K562 (cell line): Measurements from ENCODE around the gene DPP8. TPM values are rescaled to one million over a fixed set of nuclear protein-coding genes. Genes with fewer than 3 reads are reported as not detected.

Experiments used
- ARNT ChIP-seq, 2 experiments: fragments of 450-650 bp; IDR thresholded peaks; 2 replicates each; pipeline ENCODE4 v1.6.1; 2016; ENCODE audit warnings: mild to moderate bottlenecking in 1 of 2
- ASH1L ChIP-seq: fragments of 450-650 bp; IDR thresholded peaks from 2 replicates; pipeline ENCODE4 v1.6.1; 2018; ENCODE audit warnings: borderline replicate concordance, mild to moderate bottlenecking, low read depth; ENCODE audit not compliant: partially characterized antibody
- ATF3 ChIP-seq, 2 experiments: fragments of 450-650 bp in 1 of 2; sonication (generic) in 1 of 2; formaldehyde crosslinking in 1 of 2; IDR thresholded peaks in 1 of 2; conservative IDR thresholded peaks in 1 of 2; 2 replicates each; pipeline versions ENCODE4 v1.6.1 to v1.8.1; 2016 to 2023; ENCODE audit warnings: mild to moderate bottlenecking in 2 of 2, moderate library complexity in 2 of 2, inconsistent platforms in 1 of 2, missing genetic modification reagents in 1 of 2
- CXXC5 ChIP-seq: fragments of 250-450 bp; sonication (Bioruptor Pico); IDR thresholded peaks from 2 replicates; pipeline ENCODE4 v1.8.0; 2022; ENCODE audit warnings: inconsistent platforms, mild to moderate bottlenecking, moderate library complexity
- IRF9 ChIP-seq: fragments of 450-650 bp; IDR thresholded peaks from 2 replicates; pipeline ENCODE4 v1.6.1; 2016; ENCODE audit warnings: missing biosample characterization, missing genetic modification characterization
- MAFG ChIP-seq: fragments of 450-650 bp; conservative IDR thresholded peaks from 2 replicates; pipeline ENCODE4 v1.6.1; 2016; ENCODE audit warnings: missing genetic modification characterization, missing compliant biosample characterization
- MED1 ChIP-seq: sonication (generic); formaldehyde crosslinking; IDR thresholded peaks from 2 replicates; pipeline ENCODE4 v1.8.1; 2023; ENCODE audit warnings: missing genetic modification reagents, borderline replicate concordance
- NBN ChIP-seq: fragments of 450-650 bp; IDR thresholded peaks from 2 replicates; pipeline ENCODE4 v1.6.1; 2016; ENCODE audit warnings: low read depth, mild to moderate bottlenecking
- SLC30A9 ChIP-seq: fragments of 250-450 bp; sonication (Bioruptor Pico); IDR thresholded peaks from 2 replicates; pipeline ENCODE4 v1.8.0; 2022; ENCODE audit warnings: mild to moderate bottlenecking, moderate library complexity
- SRSF3 ChIP-seq: fragments of 200-400 bp; formaldehyde crosslinking; IDR thresholded peaks from 2 replicates; pipeline ENCODE4 v1.6.1; 2016; ENCODE audit warnings: mild to moderate bottlenecking, low read length, moderate library complexity; ENCODE audit not compliant: insufficient read depth
- TAF7 ChIP-seq: fragments of 450-650 bp; IDR thresholded peaks from 2 replicates; pipeline ENCODE4 v1.6.1; 2016; ENCODE audit warnings: missing genetic modification characterization, missing compliant biosample characterization
- TBL1XR1 ChIP-seq, 2 experiments: IDR thresholded peaks; 2 replicates each; pipeline ENCODE4 v1.6.1; 2012; ENCODE audit warnings: improper control_type of control experiment in 2 of 2, low read length in 2 of 2, mild to moderate bottlenecking in 1 of 2
- TSHZ1 ChIP-seq: fragments of 250-450 bp; sonication (Bioruptor Pico); IDR thresholded peaks from 2 replicates; pipeline ENCODE4 v1.4.0; 2020; ENCODE audit warnings: mild to moderate bottlenecking, moderate library complexity
- ZBTB8A ChIP-seq: fragments of 450-650 bp; IDR thresholded peaks from 2 replicates; pipeline ENCODE4 v1.6.1; 2018; ENCODE audit warnings: mild to moderate bottlenecking, moderate library complexity; ENCODE audit not compliant: partially characterized antibody
- ZFP1 ChIP-seq: fragments of 450-650 bp; formaldehyde crosslinking; IDR thresholded peaks from 2 replicates; pipeline ENCODE4 v1.4.0; 2020; ENCODE audit warnings: mild to moderate bottlenecking, mixed read lengths
- ZNF263 ChIP-seq: sonication (generic); formaldehyde crosslinking; IDR thresholded peaks from 2 replicates; pipeline ENCODE4 v1.8.0; 2022; ENCODE audit warnings: mild to moderate bottlenecking, missing genetic modification reagents, borderline replicate concordance
- ZNF274 ChIP-seq: IDR thresholded peaks from 2 replicates; pipeline ENCODE4 v1.6.1; 2011; ENCODE audit warnings: low read depth, mild to moderate bottlenecking, low read length, moderate library complexity, borderline replicate concordance
- ZNF3 ChIP-seq: fragments of 250-450 bp; sonication (Bioruptor Pico); IDR thresholded peaks from 2 replicates; pipeline ENCODE4 v1.5.0; 2021; ENCODE audit warnings: mild to moderate bottlenecking, moderate library complexity
- ZNF347 ChIP-seq: fragments of 450-650 bp; formaldehyde crosslinking; IDR thresholded peaks from 2 replicates; pipeline ENCODE4 v1.4.0; 2020; ENCODE audit warnings: low read depth, mild to moderate bottlenecking, moderate library complexity
- ZNF668 ChIP-seq: fragments of 250-450 bp; sonication (Bioruptor Pico); IDR thresholded peaks from 2 replicates; pipeline ENCODE4 v1.8.0; 2022; ENCODE audit warnings: mild to moderate bottlenecking, inconsistent platforms
- ZNF699 ChIP-seq: fragments of 250-450 bp; sonication (Bioruptor Pico); IDR thresholded peaks from 2 replicates; pipeline ENCODE4 v1.8.0; 2021; ENCODE audit warnings: mild to moderate bottlenecking, moderate library complexity; ENCODE audit not compliant: insufficient replicate concordance
- polyA plus RNA-seq, 8 experiments: library from polyadenylated mRNA; depleted of rRNA in 4 of 8; stranded (reverse) in 5 of 8; unstranded in 3 of 8; fragments of >200 nt; fragmentation: Nextera tagmentation in 2 of 8; fragmentation: Illumina TruSeq in 1 of 8; extraction: Ambion mirVana in 2 of 8; extraction: Trizol in 1 of 8; gene quantifications; 2 replicates each; pipeline versions ENCODE4 v1.2.1 to v1.2.3, GENCODE V29; 2011 to 2014; ENCODE audit warnings: inconsistent platforms in 1 of 8, missing spikeins in 1 of 8
- total RNA-seq, 7 experiments: library from RNA; depleted of rRNA in 6 of 7; stranded (reverse); fragments of >200 nt in 6 of 7; fragmentation: Illumina TruSeq in 2 of 7; extraction: Trizol in 2 of 7; gene quantifications; 2 replicates each; pipeline versions ENCODE4 v1.2.1 to v1.2.3, GENCODE V29; 2011 to 2021; ENCODE audit warnings: low replicate concordance in 1 of 7

The DPP8 gene
- total and polyA plus RNA-seq, 9 of the 15 experiments (the other 6 are each of a cell fraction or from before 2014, with no cell fraction given): 5.5 to 36.7 (median 20.7) TPM

GRCh38 chr15:65516997-65517865 lies at the start of gene DPP8 (continued):
- TF ChIP-seq ZNF263 (CRISPR knock-in tag): peak; percentile 60
- TF ChIP-seq ZFP1 (CRISPR knock-in tag): no peak
- TF ChIP-seq ATF3 (IDR thresholded peaks at IDR 0.05): no peak
- no peak for TF ChIP-seq ATF3 (CRISPR knock-in tag; conservative IDR thresholded peaks at IDR 0.05)
- no peak for TF ChIP-seq IRF9 (tag)
- TF ChIP-seq TBL1XR1 (IDR thresholded peaks at IDR 0.05; ENCODE audit: low read length in 2 of 2): peak in 1 of 2 experiments; percentile 54; a peak in 1 of 4 replicates
- TF ChIP-seq NBN: peak; percentile 52
- no peak for TF ChIP-seq SRSF3
- TF ChIP-seq TSHZ1 (CRISPR knock-in tag): no peak
- no peak for TF ChIP-seq SLC30A9 (CRISPR knock-in tag)
- no peak; the same call in 1 of the 2 replicates for TF ChIP-seq ZNF274
- TF ChIP-seq ASH1L: no peak
- TF ChIP-seq ZNF347: no peak
- TF ChIP-seq CXXC5 (CRISPR knock-in tag): peak; percentile 93
- no peak for TF ChIP-seq ARNT (IDR thresholded peaks at IDR 0.05)
- TF ChIP-seq ZNF3 (CRISPR knock-in tag): no peak
- peak; percentile 85 for TF ChIP-seq TAF7
- no peak for TF ChIP-seq ZBTB8A
- TF ChIP-seq MED1: no peak
- no peak for TF ChIP-seq ZNF668 (CRISPR knock-in tag)
- no peak for TF ChIP-seq MAFG
- TF ChIP-seq ZNF699 (CRISPR knock-in tag): no peak
